ENCODE results near the gene MACROD2.

GRCh38 chr20:14234666-14235295 lies 239.5 kb downstream of the MACROD2 start:
- no peak for TF ChIP-seq POLR2A (IDR thresholded peaks at IDR 0.05)
- TF ChIP-seq, protein P1, sequence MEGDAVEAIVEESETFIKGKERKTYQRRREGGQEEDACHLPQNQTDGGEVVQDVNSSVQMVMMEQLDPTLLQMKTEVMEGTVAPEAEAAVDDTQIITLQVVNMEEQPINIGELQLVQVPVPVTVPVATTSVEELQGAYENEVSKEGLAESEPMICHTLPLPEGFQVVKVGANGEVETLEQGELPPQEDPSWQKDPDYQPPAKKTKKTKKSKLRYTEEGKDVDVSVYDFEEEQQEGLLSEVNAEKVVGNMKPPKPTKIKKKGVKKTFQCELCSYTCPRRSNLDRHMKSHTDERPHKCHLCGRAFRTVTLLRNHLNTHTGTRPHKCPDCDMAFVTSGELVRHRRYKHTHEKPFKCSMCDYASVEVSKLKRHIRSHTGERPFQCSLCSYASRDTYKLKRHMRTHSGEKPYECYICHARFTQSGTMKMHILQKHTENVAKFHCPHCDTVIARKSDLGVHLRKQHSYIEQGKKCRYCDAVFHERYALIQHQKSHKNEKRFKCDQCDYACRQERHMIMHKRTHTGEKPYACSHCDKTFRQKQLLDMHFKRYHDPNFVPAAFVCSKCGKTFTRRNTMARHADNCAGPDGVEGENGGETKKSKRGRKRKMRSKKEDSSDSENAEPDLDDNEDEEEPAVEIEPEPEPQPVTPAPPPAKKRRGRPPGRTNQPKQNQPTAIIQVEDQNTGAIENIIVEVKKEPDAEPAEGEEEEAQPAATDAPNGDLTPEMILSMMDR (IDR thresholded peaks at IDR 0.05), result no peak

Data from body of pancreas (tissue), 4 donors.